Mammary epithelial cell (primary cell): ENCODE measurements around the gene TXNRD2.

Experiments
- CTCF ChIP-seq, 2 donors: IDR thresholded peaks in 1 of 2; conservative IDR thresholded peaks in 1 of 2; 2 replicates each; pipeline ENCODE4 v1.5.1; 2011 to 2012; ENCODE audit warnings: inconsistent platforms in 2 of 2, low read length in 2 of 2, mild to moderate bottlenecking in 2 of 2, control low read depth in 1 of 2, low read depth in 1 of 2; ENCODE audit not compliant: insufficient read depth in 1 of 2; ENCODE audit errors: extremely low read depth in 1 of 2
- EZH2 ChIP-seq: IDR thresholded peaks from 2 replicates; pipeline ENCODE4 v1.6.1; 2012; ENCODE audit warnings: low read length, inconsistent platforms, borderline replicate concordance

GRCh38 chr22:19929586-19930550 lies 11.8 kb downstream of the TXNRD2 start:
- TF ChIP-seq CTCF (conservative IDR thresholded peaks at IDR 0.05 in 1 of 2, IDR thresholded peaks at IDR 0.05 in 1 of 2; ENCODE audit: extremely low read depth in 1 of 2, insufficient read depth in 1 of 2, low read depth in 1 of 2, low read length in 2 of 2) (no peak), EZH2 (no peak)
